ENCODE results near the gene COMMD1.
"Not testable (repeated sequence)": the region's sequence is repeated elsewhere in the genome, so short reads cannot be mapped to it uniquely, and the experiment has no call there.

COMMD1 gene

DNA sequence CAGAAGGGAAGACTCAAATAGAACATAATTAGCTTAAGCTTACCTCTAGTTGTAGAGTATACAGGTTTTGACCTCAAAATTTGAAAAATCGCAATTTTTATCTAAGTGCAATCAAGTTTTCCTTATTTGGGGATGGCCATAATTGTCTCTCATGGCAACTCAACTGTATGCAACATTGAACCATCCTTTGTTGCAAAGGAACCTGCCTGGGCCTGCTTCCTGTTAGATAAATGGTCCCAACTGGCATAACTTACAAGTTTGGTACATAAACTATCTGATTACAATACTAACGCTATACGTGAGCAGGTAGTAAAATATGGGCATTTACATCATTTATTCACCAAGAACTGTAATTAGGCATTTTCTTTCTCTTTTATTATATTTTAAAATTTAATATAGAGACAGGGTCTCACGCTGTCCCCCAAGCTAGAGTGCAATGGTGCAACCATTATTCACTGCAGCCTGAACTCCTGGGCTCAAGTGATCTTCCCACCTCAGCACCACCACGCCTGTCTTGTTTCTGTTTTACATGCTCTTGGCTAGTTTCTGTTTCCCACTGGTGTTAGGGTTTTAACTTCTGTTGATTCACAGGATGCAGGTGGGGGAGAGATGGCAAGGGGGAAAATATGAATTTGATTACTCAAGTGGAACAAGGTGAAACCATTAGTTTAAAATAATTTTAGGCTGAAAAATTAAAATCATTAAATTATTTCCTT lies 235.1 kb downstream of the COMMD1 start:
- TF ChIP-seq, protein P1, sequence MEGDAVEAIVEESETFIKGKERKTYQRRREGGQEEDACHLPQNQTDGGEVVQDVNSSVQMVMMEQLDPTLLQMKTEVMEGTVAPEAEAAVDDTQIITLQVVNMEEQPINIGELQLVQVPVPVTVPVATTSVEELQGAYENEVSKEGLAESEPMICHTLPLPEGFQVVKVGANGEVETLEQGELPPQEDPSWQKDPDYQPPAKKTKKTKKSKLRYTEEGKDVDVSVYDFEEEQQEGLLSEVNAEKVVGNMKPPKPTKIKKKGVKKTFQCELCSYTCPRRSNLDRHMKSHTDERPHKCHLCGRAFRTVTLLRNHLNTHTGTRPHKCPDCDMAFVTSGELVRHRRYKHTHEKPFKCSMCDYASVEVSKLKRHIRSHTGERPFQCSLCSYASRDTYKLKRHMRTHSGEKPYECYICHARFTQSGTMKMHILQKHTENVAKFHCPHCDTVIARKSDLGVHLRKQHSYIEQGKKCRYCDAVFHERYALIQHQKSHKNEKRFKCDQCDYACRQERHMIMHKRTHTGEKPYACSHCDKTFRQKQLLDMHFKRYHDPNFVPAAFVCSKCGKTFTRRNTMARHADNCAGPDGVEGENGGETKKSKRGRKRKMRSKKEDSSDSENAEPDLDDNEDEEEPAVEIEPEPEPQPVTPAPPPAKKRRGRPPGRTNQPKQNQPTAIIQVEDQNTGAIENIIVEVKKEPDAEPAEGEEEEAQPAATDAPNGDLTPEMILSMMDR (conservative IDR thresholded peaks at IDR 0.05), result no peak
- H3K27ac ChIP-seq, result no peak overlapping the region

DNA sequence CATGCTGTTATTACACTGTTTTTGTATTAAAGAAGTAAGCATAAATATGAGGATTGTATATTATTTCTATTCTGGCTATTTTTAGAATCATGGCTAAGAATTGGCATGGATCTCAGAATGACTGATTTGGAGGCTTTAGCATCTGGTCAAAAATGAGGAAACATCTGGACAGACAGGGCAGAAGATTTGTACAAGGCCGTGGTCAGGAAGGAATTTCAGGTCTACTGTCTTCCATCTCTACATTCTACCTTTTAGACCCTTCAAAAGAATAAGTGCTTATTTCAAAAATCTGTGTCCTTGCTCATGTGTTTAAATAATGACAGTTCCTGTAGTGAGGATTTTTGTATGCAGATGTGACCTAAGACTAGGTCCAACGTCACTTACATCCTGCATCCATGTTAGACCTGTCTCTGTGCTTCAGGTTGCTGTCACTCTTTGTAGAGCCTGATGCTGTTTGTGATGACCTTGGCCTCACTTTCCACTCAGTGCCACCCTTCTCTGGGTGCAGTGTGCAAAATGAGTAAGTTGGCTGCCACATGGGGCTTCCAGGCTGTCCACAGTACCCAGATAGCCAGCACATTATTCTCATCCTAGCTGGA lies 235.8 kb downstream of the COMMD1 start:
- TF ChIP-seq, protein P1 (conservative IDR thresholded peaks at IDR 0.05), result no peak
- no peak overlapping the region for H3K27ac ChIP-seq

DNA sequence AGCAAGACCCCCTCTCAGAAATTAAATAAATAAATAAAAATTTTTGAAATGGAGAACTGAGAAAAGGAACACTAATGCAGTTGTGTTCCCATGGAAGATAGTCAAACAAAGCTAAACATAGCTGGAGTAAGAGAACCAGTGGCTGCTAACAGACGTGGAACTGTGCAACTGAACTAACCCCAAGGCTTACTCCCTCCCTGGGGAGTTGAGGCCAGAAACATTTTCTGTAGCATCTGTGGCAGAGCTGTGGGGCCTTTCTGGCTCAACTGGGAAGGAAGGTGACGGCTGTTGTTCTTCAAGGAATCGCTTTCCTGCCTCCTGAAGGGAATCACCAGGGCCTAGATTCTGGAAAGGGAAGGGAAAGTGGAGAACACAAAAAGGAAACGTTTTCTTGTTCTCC lies 236.6 kb downstream of the COMMD1 start:
- H3K27ac ChIP-seq, result no peak overlapping the region
- TF ChIP-seq, protein P1 (conservative IDR thresholded peaks at IDR 0.05), result no peak

DNA sequence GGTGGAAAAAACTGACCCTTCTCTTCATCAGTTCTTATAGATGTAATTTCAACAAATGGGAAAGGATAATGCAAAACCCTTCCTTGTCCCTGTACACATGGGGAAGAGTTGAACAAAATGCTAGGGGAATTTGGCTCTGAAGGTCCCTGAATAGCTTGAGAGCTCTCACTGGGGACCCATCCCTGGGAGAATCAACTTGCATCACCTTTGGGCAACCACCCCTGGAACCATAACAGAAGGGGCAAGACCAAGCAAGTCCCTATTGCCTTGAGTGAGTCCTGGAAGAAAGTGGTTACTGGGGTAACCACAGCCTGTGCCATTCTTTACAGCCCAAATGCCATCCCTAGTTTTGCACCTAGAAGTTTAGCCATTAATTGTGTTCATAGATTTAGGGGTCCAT lies 238.2 kb downstream of the COMMD1 start:
- TF ChIP-seq, protein P1 (conservative IDR thresholded peaks at IDR 0.05), result no peak

DNA sequence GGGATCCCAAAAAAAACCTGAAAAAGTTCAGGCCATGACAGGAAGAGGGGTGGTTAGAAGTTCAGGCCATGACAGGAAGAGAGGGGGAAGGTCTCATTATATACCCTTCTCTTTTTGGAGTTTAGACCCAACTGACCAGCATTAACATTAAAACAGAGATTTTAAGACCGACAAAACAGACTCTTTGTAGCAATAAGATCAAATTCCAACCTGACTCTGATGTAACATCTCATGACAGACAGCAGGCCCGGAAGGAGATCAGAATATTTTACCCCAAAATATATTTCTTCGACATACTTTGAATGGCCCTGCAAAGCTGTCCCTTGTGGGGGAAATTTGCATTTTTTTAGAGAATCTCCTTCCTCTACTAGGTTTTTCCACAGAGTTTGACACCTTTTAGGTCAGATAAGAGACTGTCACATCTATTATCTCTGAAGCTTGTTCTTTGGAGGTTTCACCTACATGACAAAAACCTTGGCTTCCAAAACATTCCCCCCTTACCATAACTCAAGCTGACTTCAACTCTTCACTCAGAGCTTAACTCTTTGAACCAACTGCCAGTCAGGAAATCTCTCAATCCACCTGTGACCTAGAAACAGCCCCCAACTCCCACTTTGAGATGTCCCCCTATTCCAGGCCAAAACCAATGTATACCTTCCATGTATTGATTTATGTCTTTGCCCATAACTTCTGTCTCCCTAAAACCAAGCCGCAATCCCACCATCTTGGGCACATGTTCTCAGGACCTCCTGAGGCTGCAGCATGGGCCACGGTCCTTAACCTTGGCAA lies 239.4 kb downstream of the COMMD1 start:
- TF ChIP-seq, protein P1 (conservative IDR thresholded peaks at IDR 0.05), result no peak
- no peak overlapping the region for H3K27ac ChIP-seq

More for the DNA sequence above, 238.2 kb downstream of the COMMD1 start:
- H3K27ac ChIP-seq, result no peak overlapping the region

DNA sequence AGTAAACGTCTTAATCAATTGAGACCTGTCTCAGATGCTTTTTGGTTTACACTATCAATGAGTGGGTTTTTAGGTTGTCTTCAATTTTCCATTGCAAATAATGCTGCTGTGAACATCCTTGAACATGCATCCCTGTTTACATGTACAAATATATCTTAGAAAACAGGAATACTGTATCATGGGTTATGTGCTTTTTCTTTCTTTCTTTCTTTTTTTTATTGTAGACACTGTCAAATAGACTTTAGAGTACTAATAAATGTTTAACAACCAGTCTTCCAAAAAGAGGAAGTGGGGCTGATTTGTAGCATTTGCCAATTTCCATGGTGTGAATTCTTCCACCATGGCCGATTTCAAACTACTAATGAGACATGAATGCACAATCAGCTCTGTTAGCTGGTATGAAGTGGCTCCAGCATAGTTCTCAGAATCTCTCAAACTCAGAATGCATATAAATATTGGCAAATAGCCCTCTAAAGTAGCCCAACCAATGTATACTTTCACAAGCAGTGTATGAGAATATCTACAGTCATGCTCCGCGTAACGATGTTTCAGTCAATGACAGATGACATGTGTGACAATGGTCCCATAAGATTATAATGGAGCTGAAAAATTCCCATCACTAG lies 240.1 kb downstream of the COMMD1 start:
- TF ChIP-seq, protein P1 (conservative IDR thresholded peaks at IDR 0.05), result no peak

DNA sequence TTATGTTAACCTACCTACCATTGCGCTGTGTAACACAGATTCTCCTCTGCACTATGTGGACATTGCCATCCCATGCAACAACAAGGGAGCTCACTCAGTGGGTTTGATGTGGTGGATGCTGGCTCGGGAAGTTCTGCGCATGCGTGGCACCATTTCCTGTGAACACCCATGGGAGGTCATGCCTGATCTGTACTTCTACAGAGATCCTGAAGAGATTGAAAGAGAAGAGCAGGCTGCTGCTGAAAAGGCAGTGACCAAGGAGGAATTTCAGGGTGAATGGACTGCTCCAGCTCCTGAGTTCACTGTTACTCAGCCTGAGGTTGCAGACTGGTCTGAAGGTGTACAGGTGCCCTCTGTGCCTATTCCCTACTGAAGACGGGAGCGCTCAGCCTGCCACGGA lies 241.3 kb downstream of the COMMD1 start:
- H3K27ac ChIP-seq, result not testable (repeated sequence)

More for the DNA sequence above, 240.1 kb downstream of the COMMD1 start:
- H3K27ac ChIP-seq, result no peak overlapping the region
